GM13976 (cell line): ENCODE data around the gene OTOA.

Experiments used
- DNase-seq: peaks from one replicate; pipeline ENCODE4 v3.0.0; 2012; ENCODE audit warnings: low spot score
- CTCF ChIP-seq: IDR thresholded peaks from 2 replicates; pipeline ENCODE4 v1.5.1; 2012; ENCODE audit warnings: borderline replicate concordance, mild to moderate bottlenecking; ENCODE audit not compliant: insufficient read depth; ENCODE audit errors: extremely low read depth, missing control alignments, control extremely low read depth
- in situ Hi-C: fragments of 300-500 bp; cut with MboI; formaldehyde crosslinking; loops from one replicate; pipeline ENCODE4 v1.12.0; 2022; ENCODE audit warnings: low sequenced_read_pairs, mixed read lengths, inconsistent platforms; ENCODE audit not compliant: unreplicated experiment

Gene OTOA

GRCh38 chr16:21650521-21650920 lies 13.2 kb upstream of the OTOA start:
- in situ Hi-C loops = no loop called here
- no peak for TF ChIP-seq CTCF
- no peak for DNase-seq

GRCh38 chr16:21651515-21651914 lies 12.3 kb upstream of the OTOA start:
- TF ChIP-seq CTCF = no peak
- in situ Hi-C loops = no loop called here
- DNase-seq = no peak

- DNase-seq = no peak
- in situ Hi-C loops = no loop called here
- TF ChIP-seq CTCF = no peak
Observed at GRCh38 chr16:21652453-21652852, 11.3 kb upstream of the OTOA start, which contains the start of gene IGSF6. IGSF6 (minus strand) TSS chr16:21652608; CDS start chr16:21652598, 10 bp downstream.

GRCh38 chr16:21653571-21653970 lies 10.2 kb upstream of the OTOA start:
- no peak for DNase-seq

GRCh38 chr16:21654466-21654865 lies 9.3 kb upstream of the OTOA start:
- TF ChIP-seq CTCF = no peak
- in situ Hi-C loops = no loop called here
- DNase-seq = no peak

More at GRCh38 chr16:21653571-21653970, 10.2 kb upstream of the OTOA start:
- no peak for TF ChIP-seq CTCF
- in situ Hi-C loops = no loop called here

GRCh38 chr16:21654881-21655280 lies 8.9 kb upstream of the OTOA start:
- no peak for DNase-seq
- in situ Hi-C loops = no loop called here
- no peak for TF ChIP-seq CTCF
